Activated CD8-positive, alpha-beta T cell treated with anti-CD3 and anti-CD28 coated beads for 36 hours (primary cell): ENCODE data around the gene CCDC82. TPM values are rescaled to one million over a fixed set of nuclear protein-coding genes. Genes with fewer than 3 reads are reported as not detected.

ENCODE experiments used
- ATAC-seq: fragments of 200-7000 bp; cut with Tn5 transposase; one replicate; pipeline ENCODE4 v1.10.0; 2021; ENCODE audit warnings: mild to moderate bottlenecking, moderate library complexity
- CTCF ChIA-PET: fragments of 350-600 bp; sonication (Branson Sonifier 250); formaldehyde crosslinking; loops from one replicate; lab custom pipeline; 2021; ENCODE audit warnings: antibody characterized with exemption; lab: Charles Lee
- POLR2A ChIA-PET: fragments of 350-600 bp; sonication (Branson Sonifier 250); formaldehyde crosslinking; loops from one replicate; lab custom pipeline; 2021; ENCODE audit warnings: antibody characterized with exemption; lab: Charles Lee
- DNase-seq: peaks from one replicate; pipeline ENCODE4 v3.0.0-alpha.2; 2020
- H3K27ac Mint-ChIP-seq: one replicate; pipeline ENCODE4 v1.8.0; 2021; ENCODE audit warnings: mild to moderate bottlenecking, mixed read lengths
- H3K27me3 Mint-ChIP-seq: one replicate; pipeline ENCODE4 v1.8.0; 2021; ENCODE audit warnings: mixed read lengths
- H3K36me3 Mint-ChIP-seq: one replicate; pipeline ENCODE4 v1.8.0; 2021; ENCODE audit warnings: low read depth, mixed read lengths
- H3K4me1 Mint-ChIP-seq: one replicate; pipeline ENCODE4 v1.8.0; 2021; ENCODE audit warnings: low read depth, mixed read lengths
- H3K4me3 Mint-ChIP-seq: one replicate; pipeline ENCODE4 v1.8.0; 2021; ENCODE audit warnings: mild to moderate bottlenecking, moderate library complexity, mixed read lengths
- H3K9me3 Mint-ChIP-seq: one replicate; pipeline ENCODE4 v1.8.0; 2021; ENCODE audit warnings: mixed read lengths
- intact Hi-C: fragments of 100-400 bp; cut with micrococcal nuclease; formaldehyde crosslinking; loops from one replicate; pipeline ENCODE4 v1.10.0; 2022
- total RNA-seq, 2 experiments: library from RNA; stranded (reverse); gene quantifications; one replicate each; pipeline ENCODE4 v1.2.3, GENCODE V29; 2021
- TF ChIP-seq, protein P1 (sequence below): fragments of 200-600 bp; IDR thresholded peaks from one replicate; pipeline ENCODE4 v1.8.0; 2022; ENCODE audit warnings: antibody characterized with exemption, mild to moderate bottlenecking

Gene CCDC82
- total RNA-seq, 2 experiments from 2014 or later: 25.3 to 27.0 TPM

- Mint-ChIP-seq H3K9me3 (no peaks in the 10 kb centered on the region), H3K4me3 (peak overlapping the region; percentile 86), H3K27me3 (no peaks in the 10 kb centered on the region), H3K36me3 (peaks cover 21% of the 10 kb centered on the region), H3K27ac (peak overlapping the region; percentile 94), H3K4me1 (peaks cover 39% of the 10 kb centered on the region)
- intact Hi-C loops: loop anchor here (2.0 to 5.0 kb wide), 6 partner anchors 51 to 329 kb away; partner anchors contain the start of gene JRKL
- ChIA-PET CTCF (interaction anchor here (0.6 to 8.5 kb wide), 39 partner anchors 10 to 492 kb away, joined by 3 to 132 read pairs (median 5); no protein-coding TSS in a partner anchor), POLR2A (interaction anchor here (0.6 to 3.3 kb wide), 21 partner anchors 9 to 551 kb away, joined by 3 to 12 read pairs (median 4); partner anchors contain the start of gene CEP57)
- TF ChIP-seq, protein P1, sequence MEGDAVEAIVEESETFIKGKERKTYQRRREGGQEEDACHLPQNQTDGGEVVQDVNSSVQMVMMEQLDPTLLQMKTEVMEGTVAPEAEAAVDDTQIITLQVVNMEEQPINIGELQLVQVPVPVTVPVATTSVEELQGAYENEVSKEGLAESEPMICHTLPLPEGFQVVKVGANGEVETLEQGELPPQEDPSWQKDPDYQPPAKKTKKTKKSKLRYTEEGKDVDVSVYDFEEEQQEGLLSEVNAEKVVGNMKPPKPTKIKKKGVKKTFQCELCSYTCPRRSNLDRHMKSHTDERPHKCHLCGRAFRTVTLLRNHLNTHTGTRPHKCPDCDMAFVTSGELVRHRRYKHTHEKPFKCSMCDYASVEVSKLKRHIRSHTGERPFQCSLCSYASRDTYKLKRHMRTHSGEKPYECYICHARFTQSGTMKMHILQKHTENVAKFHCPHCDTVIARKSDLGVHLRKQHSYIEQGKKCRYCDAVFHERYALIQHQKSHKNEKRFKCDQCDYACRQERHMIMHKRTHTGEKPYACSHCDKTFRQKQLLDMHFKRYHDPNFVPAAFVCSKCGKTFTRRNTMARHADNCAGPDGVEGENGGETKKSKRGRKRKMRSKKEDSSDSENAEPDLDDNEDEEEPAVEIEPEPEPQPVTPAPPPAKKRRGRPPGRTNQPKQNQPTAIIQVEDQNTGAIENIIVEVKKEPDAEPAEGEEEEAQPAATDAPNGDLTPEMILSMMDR: peak; percentile 36
- ATAC-seq (peak; percentile 55), DNase-seq (peak; percentile 79)
Observed at GRCh38 chr11:96341211-96342013, 48.3 kb downstream of the CCDC82 start.

- intact Hi-C loops: loop anchor here (5.0 kb wide), 4 partner anchors 52 to 328 kb away; partner anchors contain the start of gene JRKL
- no peak for ATAC-seq
- DNase-seq: no peak
- POLR2A ChIA-PET: interaction anchor here (0.6 to 3.3 kb wide), 10 partner anchors 10 to 310 kb away, joined by 3 to 12 read pairs (median 4); no protein-coding TSS in a partner anchor
- Mint-ChIP-seq H3K27ac (peak overlapping the region; percentile 94), H3K9me3 (no peaks in the 10 kb centered on the region), H3K27me3 (no peaks in the 10 kb centered on the region), H3K4me3 (peak overlapping the region; percentile 86), H3K4me1 (peaks cover 47% of the 10 kb centered on the region), H3K36me3 (peaks cover 27% of the 10 kb centered on the region)
- CTCF ChIA-PET: interaction anchor here (0.8 to 8.5 kb wide), 20 partner anchors 9 to 327 kb away, joined by 3 to 132 read pairs (median 4); partner anchors contain the start of genes CCDC82 and JRKL
- TF ChIP-seq, protein P1: no peak
Observed at GRCh38 chr11:96340555-96340885, 49.2 kb downstream of the CCDC82 start.

GRCh38 chr11:96339706-96340554, 49.8 kb downstream of the CCDC82 start:
- intact Hi-C loops: loop anchor here (2.0 to 5.0 kb wide), 5 partner anchors 47 to 328 kb away; partner anchors contain the start of gene JRKL
- Mint-ChIP-seq H3K27ac (peak overlapping the region; percentile 94), H3K4me3 (peak overlapping the region; percentile 86), H3K9me3 (no peaks in the 10 kb centered on the region), H3K4me1 (peaks cover 50% of the 10 kb centered on the region), H3K27me3 (no peaks in the 10 kb centered on the region), H3K36me3 (peaks cover 29% of the 10 kb centered on the region)
- TF ChIP-seq, protein P1: no peak
- ChIA-PET POLR2A (interaction anchor here (0.6 to 3.3 kb wide), 8 partner anchors 9 to 310 kb away, joined by 3 to 12 read pairs (median 6); no protein-coding TSS in a partner anchor), CTCF (interaction anchor here (0.8 to 8.5 kb wide), 19 partner anchors 9 to 286 kb away, joined by 3 to 132 read pairs (median 5); partner anchors contain the start of genes CCDC82 and JRKL)
- no peak for DNase-seq
- ATAC-seq: no peak

- Mint-ChIP-seq H3K27ac (peak overlapping the region; percentile 94), H3K27me3 (no peaks in the 10 kb centered on the region), H3K36me3 (peaks cover 37% of the 10 kb centered on the region), H3K4me3 (peak overlapping the region; percentile 86), H3K9me3 (no peaks in the 10 kb centered on the region), H3K4me1 (peaks cover 58% of the 10 kb centered on the region)
- ChIA-PET CTCF (interaction anchor here (0.8 to 8.5 kb wide), 11 partner anchors 18 to 327 kb away, joined by 3 to 132 read pairs (median 9); partner anchors contain the start of genes CCDC82 and JRKL), POLR2A (interaction anchor here (0.6 to 2.7 kb wide), 12 partner anchors 9 to 268 kb away, joined by 3 to 12 read pairs (median 4); no protein-coding TSS in a partner anchor)
- intact Hi-C loops: loop anchor here (2.0 kb wide), 1 partner anchor 46 kb away; no protein-coding TSS in a partner anchor
- TF ChIP-seq, protein P1: no peak
- ATAC-seq (peak; percentile 5), DNase-seq (peak; percentile 65)
Observed at GRCh38 chr11:96338910-96339705, 50.6 kb downstream of the CCDC82 start.
